Measurements from ENCODE around the gene ACSF3.

ACSF3 gene

DNA sequence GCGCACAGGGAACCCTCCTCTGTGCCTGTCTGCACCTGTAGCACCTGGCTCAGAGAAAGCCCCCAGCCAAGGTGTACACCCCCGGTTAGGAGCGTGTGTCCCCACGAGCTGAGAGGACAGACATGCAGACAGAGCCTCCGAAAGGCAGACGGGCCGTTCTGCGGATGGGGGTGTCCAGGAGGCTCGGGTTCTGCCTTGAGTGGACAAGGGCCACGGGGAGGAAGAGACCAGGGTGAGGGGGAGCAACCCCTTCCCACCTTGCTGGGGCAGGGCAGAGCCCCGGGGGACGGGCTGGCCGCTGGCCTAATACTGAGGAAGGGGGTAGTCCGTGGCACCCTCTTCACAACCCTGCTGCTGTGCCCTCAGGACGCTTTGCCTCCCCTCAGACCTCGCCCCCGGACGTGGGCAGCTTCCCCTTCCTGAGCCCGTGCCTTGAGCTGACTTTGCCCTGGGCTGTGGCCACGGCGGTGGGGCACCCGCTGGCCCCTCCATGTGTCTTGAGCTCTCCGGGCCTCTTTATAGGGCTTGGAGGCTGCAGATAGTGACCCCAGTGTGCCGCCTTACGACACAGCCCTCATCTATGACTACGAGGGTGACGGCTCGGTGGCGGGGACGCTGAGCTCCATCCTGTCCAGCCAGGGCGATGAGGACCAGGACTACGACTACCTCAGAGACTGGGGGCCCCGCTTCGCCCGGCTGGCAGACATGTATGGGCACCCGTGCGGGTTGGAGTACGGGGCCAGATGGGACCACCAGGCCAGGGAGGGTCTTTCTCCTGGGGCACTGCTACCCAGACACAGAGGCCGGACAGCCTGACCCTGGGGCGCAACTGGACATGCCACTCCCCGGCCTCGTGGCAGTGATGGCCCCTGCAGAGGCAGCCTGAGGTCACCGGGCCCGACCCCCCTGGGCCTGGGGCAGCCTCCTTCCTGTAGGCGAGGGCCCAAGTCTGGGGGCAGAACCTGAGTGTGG, 101.0 kb downstream of the ACSF3 start:
- DNase-seq: no peak

DNA sequence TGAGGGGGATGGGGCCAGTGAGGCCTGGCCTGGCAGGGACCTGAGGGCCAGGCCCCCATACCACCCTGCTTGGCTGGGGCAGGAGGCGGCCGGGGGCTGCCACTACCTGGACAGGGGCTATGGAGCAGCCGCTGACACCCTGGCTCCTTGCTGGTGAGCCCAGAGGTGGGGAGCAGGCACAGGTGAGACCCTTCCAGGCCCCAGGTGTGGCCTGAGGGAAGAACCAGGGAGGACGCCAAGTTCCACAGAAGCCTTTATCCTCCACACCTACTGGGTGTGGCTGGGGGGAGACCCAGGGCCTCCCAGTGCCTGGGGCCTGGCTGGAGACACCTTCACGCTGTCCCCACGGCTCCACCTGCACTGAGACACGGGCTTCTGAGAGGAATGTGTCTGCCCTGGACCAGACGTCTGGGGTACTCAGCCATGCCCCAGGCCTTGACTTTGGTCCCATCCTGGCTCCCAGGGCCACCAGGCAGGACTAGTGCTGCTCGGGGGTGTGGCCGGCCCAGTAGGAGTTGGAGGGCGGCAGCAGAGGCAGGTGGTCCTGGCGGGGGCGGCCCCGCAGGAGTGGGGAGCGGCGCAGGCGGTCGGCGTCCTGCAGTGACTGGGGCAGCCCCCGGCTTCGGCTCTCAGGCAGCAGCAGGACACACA, 102.0 kb downstream of the ACSF3 start:
- DNase-seq: no peak

- no peak for DNase-seq
These were observed 103.5 kb downstream of the ACSF3 start for GRCh38 chr16:89197033-89197632.

GRCh38 chr16:89197633-89198416, 104.2 kb downstream of the ACSF3 start:
- no peak for DNase-seq

GRCh38 chr16:89198417-89199240, 105.0 kb downstream of the ACSF3 start:
- DNase-seq: no peak

GRCh38 chr16:89199241-89200123, 105.8 kb downstream of the ACSF3 start:
- DNase-seq: no peak

DNA sequence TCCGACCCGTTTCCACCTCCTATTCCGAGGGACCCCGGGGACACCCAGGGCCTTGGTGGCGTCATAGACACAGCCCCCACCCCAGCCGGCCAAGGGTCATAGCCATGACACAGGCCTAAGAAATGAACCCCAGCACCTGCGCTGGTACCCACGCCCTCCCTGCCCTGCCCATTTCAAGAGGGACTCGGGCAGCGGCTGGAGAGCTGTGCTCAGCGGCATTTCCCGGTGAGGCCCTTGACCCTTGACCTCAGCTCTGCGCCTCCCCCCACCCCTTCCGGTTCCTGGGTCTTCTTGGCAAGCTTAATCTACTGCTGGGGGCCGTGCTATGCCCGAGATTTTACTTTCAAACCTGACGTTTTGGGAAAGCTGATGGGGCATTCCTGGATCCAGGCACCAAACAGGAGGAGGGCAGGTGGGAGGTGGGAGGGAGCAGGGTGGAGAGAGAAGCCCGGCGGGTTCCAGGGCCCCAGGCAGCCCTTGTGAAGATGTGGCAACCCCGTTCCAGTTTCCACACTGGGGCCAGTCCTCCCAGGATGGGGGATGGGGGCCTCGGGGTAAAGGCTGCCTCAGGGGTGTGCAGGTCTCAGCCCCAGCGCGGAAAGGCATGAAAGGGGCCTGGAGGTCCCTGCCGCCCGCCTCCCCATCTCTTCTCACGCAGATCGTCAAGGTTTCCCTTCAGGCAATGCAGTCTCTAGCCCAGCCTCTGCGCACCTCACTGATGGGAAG, 106.6 kb downstream of the ACSF3 start, which contains the start of gene SLC22A31:
Gene SLC22A31 (minus strand): TSS at position 414 of the 726 bp plus-strand sequence. CDS start 36 bp downstream, at position 378.
- DNase-seq: no peak

- DNase-seq: no peak
These were observed 107.3 kb downstream of the ACSF3 start for GRCh38 chr16:89200850-89201411.

DNA sequence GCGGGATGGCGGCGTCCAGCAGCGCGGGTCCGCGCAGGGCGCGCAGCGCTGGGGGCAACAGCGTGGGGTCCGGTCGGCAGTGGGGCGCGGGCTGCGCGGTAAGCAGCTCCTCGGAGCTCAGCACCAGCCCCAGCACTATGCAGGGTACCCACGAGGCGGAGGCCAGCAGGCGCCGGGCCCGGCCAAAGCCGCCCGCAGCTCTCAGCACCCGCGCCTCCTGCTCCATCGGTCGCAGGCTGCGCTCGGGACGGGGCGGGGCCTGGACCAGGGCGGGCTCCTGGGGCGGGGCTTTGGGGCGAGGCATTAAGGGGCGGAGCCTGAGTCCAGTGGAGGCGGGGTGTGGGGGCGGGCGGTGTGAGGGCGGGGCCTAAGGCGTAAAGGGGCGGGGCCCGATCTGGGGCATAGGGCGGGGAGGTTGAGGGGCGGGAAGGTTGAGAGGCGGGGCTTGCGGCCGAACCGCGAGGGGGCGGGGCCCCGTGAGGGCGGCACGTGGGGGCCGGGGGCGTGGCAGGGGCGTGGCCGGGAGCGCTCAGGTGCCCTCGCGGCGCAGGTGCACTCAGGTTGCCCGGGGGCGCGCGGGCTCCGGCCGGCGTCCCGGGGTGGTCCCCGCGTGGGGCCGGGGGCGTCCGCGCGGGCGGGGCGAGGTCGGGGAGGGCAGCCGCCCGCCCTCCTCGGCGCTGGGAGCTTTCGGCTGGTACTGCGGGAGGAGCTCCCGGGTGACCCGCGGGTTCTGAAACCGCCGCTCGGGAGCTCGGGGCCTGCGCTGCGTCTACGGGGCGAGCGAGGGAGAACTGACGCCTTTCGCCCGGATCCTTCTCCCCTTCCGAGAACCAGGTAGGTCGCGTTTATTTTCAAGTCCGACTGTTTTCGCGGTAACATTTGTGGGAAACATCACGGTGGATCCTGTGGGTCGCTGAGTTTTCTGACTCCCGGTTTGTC, 108.1 kb downstream of the ACSF3 start:
- peak; percentile 5 for DNase-seq

GRCh38 chr16:89202422-89203215, 109.0 kb downstream of the ACSF3 start:
- DNase-seq: no peak

Measured in OCI-M1 (cell line).